ENCODE measurements around the gene PISD.

- TF ChIP-seq CTCF (conservative IDR thresholded peaks at IDR 0.05; ENCODE audit: low read length) (no peak), EZH2phosphoT487 (IDR thresholded peaks at IDR 0.05; ENCODE audit: borderline replicate concordance, low read depth, low read length) (no peak)
Observed at GRCh38 chr22:31681349-31682345, 19.6 kb upstream of the PISD start.
